K562 (cell line): ENCODE data around the gene CD93. TPM values are rescaled to one million over a fixed set of nuclear protein-coding genes. Genes with fewer than 3 reads are reported as not detected.
A peak's percentile ranks its signal among the peaks of the same experiment; 100 is the strongest.

ENCODE experiments used
- ATAC-seq: fragments of 200-7000 bp; cut with Tn5 transposase; 3 replicates; pipeline ENCODE4 v1.9.1; 2020; ENCODE audit warnings: moderate library complexity
- BruUV-seq: library from RNA; stranded (reverse); fragments of 400-500 nt; replicated peaks from 2 replicates; lab custom pipeline; 2021; lab: Mats Ljungman, UMichigan
- CTCF ChIA-PET: fragments of 300-600 bp; formaldehyde crosslinking; extraction: SDS; loops from one replicate; lab custom pipeline; 2021; ENCODE audit warnings: low intra/inter-chr PET ratio; lab: Yijun Ruan, JAX
- POLR2A ChIA-PET: fragments of 300-600, 350-650 bp; sonication (Branson Sonifier 250); formaldehyde crosslinking; extraction: SDS; loops from one replicate; lab custom pipeline; 2021; ENCODE audit warnings: antibody characterized with exemption, inconsistent platforms; lab: Yijun Ruan, JAX
- DNase-seq, 4 experiments: peaks; one replicate each; pipeline versions ENCODE4 v3.0.0 to v3.0.0-alpha.2; 2011 to 2018; ENCODE audit warnings: low spot score in 3 of 4, mixed read lengths in 3 of 4; ENCODE audit errors: extremely low read depth in 1 of 4
- FAIRE-seq: peaks from 2 replicates; lab custom pipeline; 2011; peaks lifted over from hg19 to GRCh38; lab: Jason Lieb, UNC
- H2AFZ ChIP-seq: 2 replicates; pipeline ENCODE4 v1.6.0; 2011; ENCODE audit warnings: low read depth, low read length, control low read depth, inconsistent platforms
- H3K27ac ChIP-seq: fragments of 200-600 bp; 3 replicates; pipeline ENCODE4 v1.8.0; 2011; ENCODE audit warnings: low read depth, mild to moderate bottlenecking, control low read depth, inconsistent platforms, low read length, moderate library complexity, mixed read lengths; ENCODE audit errors: extremely low read depth
- H3K27me3 ChIP-seq, 2 experiments: fragments of 300-600 bp in 1 of 2; 2 replicates in 1 of 2; 3 replicates in 1 of 2; pipeline versions ENCODE4 v1.6.0 to v1.8.0; 2011; ENCODE audit warnings: inconsistent platforms in 2 of 2, low read length in 2 of 2, mild to moderate bottlenecking in 1 of 2, mixed read lengths in 1 of 2, moderate library complexity in 1 of 2; ENCODE audit not compliant: control insufficient read depth in 2 of 2, insufficient read depth in 2 of 2
- H3K36me3 ChIP-seq: fragments of 300-600 bp; 3 replicates; pipeline ENCODE4 v1.8.0; 2011; ENCODE audit warnings: mild to moderate bottlenecking, low read length, inconsistent platforms; ENCODE audit not compliant: control insufficient read depth, insufficient read depth
- H3K4me1 ChIP-seq, 2 experiments: fragments of 200-600 bp in 1 of 2; replicated peaks in 1 of 2; 2 replicates in 1 of 2; 3 replicates in 1 of 2; pipeline versions ENCODE4 v1.5.1 to v1.8.0; 2011; ENCODE audit warnings: inconsistent platforms in 2 of 2, low read length in 2 of 2, mild to moderate bottlenecking in 1 of 2, mixed read lengths in 1 of 2, moderate library complexity in 1 of 2; ENCODE audit not compliant: control insufficient read depth in 2 of 2, insufficient read depth in 2 of 2
- H3K4me2 ChIP-seq: 2 replicates; pipeline ENCODE4 v1.6.1; 2011; ENCODE audit warnings: low read length, control low read depth, inconsistent platforms, mixed read lengths; ENCODE audit not compliant: insufficient read depth
- H3K4me3 ChIP-seq: fragments of 200-600 bp; sonication (generic), shearing (Covaris generic); 2 replicates; pipeline ENCODE4 v1.5.1; 2016; ENCODE audit warnings: control low read depth, inconsistent platforms
- H3K79me2 ChIP-seq: fragments of 200-600 bp; 3 replicates; pipeline ENCODE4 v1.8.0; 2011; ENCODE audit warnings: low read length, inconsistent platforms; ENCODE audit not compliant: control insufficient read depth, insufficient read depth
- H3K9ac ChIP-seq, 2 experiments: 2 replicates each; pipeline versions ENCODE4 v1.6.0 to v1.6.1; 2011; ENCODE audit warnings: low read depth in 2 of 2, low read length in 2 of 2, control low read depth in 1 of 2, inconsistent platforms in 1 of 2, mild to moderate bottlenecking in 1 of 2, mixed read lengths in 1 of 2; ENCODE audit not compliant: insufficient read depth in 1 of 2
- H3K9me1 ChIP-seq: one replicate; pipeline ENCODE4 v1.6.0; 2011; ENCODE audit warnings: inconsistent platforms, mild to moderate bottlenecking, low read length, moderate library complexity; ENCODE audit not compliant: control insufficient read depth, insufficient read depth
- H3K9me3 ChIP-seq: replicated peaks from 2 replicates; pipeline ENCODE4 v1.5.1; 2011; ENCODE audit warnings: low read depth, low read length, inconsistent platforms; ENCODE audit not compliant: control insufficient read depth, insufficient read depth
- H4K20me1 ChIP-seq: replicated peaks from 2 replicates; pipeline ENCODE4 v1.6.1; 2011; ENCODE audit warnings: low read length, inconsistent platforms, mixed read lengths; ENCODE audit not compliant: control insufficient read depth, insufficient read depth
- BACH1 ChIP-seq: fragments of 200-800 bp; sonication (Bioruptor generic); IDR thresholded peaks from 2 replicates; pipeline ENCODE4 v1.6.1; 2016; ENCODE audit warnings: missing genetic modification characterization, missing compliant biosample characterization
- GMEB1 ChIP-seq: fragments of 250-450 bp; sonication (Bioruptor Pico); IDR thresholded peaks from 2 replicates; pipeline ENCODE4 v1.4.0; 2020; ENCODE audit warnings: mild to moderate bottlenecking
- HES1 ChIP-seq: fragments of 450-650 bp; IDR thresholded peaks from 2 replicates; pipeline ENCODE4 v1.6.1; 2016; ENCODE audit warnings: low read depth, mild to moderate bottlenecking, moderate library complexity
- POLR3A ChIP-seq: IDR thresholded peaks from 2 replicates; pipeline ENCODE4 v1.6.1; 2011; ENCODE audit warnings: borderline replicate concordance, mild to moderate bottlenecking, moderate library complexity; ENCODE audit not compliant: insufficient read length, insufficient read depth; ENCODE audit errors: extremely low read depth
- RBM15 ChIP-seq: fragments of 200-400 bp; formaldehyde crosslinking; IDR thresholded peaks from 2 replicates; pipeline ENCODE4 v1.6.1; 2018; ENCODE audit warnings: mild to moderate bottlenecking, low read length, moderate library complexity; ENCODE audit not compliant: insufficient read depth
- RREB1 ChIP-seq: fragments of 250-450 bp; sonication (Bioruptor Pico); IDR thresholded peaks from 2 replicates; pipeline ENCODE4 v1.4.0; 2020
- SREBF2 ChIP-seq: sonication (generic); formaldehyde crosslinking; IDR thresholded peaks from 2 replicates; pipeline ENCODE4 v1.4.0; 2020; ENCODE audit warnings: mild to moderate bottlenecking, missing genetic modification reagents
- TAF1 ChIP-seq: IDR thresholded peaks from 2 replicates; pipeline ENCODE4 v1.6.1; 2011; ENCODE audit warnings: mild to moderate bottlenecking, low read length, moderate library complexity; ENCODE audit not compliant: insufficient read depth, control insufficient read depth, severe bottlenecking; ENCODE audit errors: extremely low read depth
- ZNF224 ChIP-seq: sonication (generic); formaldehyde crosslinking; IDR thresholded peaks from 2 replicates; pipeline ENCODE4 v1.8.0; 2022; ENCODE audit warnings: mild to moderate bottlenecking, missing genetic modification reagents
- WGBS: fragments of 100-300 bp; shearing (Covaris generic); methylation state at CpG from one replicate; pipeline ENCODE4 v1.1.6; 2016; ENCODE audit warnings: low coverage, mixed read lengths; ENCODE audit not compliant: insufficient coverage; ENCODE audit errors: missing lambda C conversion rate; 5-methylcytosine and 5-hydroxymethylcytosine counted together
- in situ Hi-C: fragments of 300-500 bp; cut with MboI; formaldehyde crosslinking; loops from 4 replicates; pipeline ENCODE4 v1.15.0; 2018; ENCODE audit warnings: inconsistent platforms, mixed read lengths
- intact Hi-C: fragments of 100-400 bp; cut with micrococcal nuclease; formaldehyde crosslinking; loops from 2 replicates; pipeline ENCODE4 v1.14.2; 2022
- polyA plus RNA-seq, 8 experiments: library from polyadenylated mRNA; depleted of rRNA in 4 of 8; stranded (reverse) in 5 of 8; unstranded in 3 of 8; fragments of >200 nt; fragmentation: Nextera tagmentation in 2 of 8; fragmentation: Illumina TruSeq in 1 of 8; extraction: Ambion mirVana in 2 of 8; extraction: Trizol in 1 of 8; gene quantifications; 2 replicates each; pipeline versions ENCODE4 v1.2.1 to v1.2.3, GENCODE V29; 2011 to 2014; ENCODE audit warnings: inconsistent platforms in 1 of 8, missing spikeins in 1 of 8
- total RNA-seq, 7 experiments: library from RNA; depleted of rRNA in 6 of 7; stranded (reverse); fragments of >200 nt in 6 of 7; fragmentation: Illumina TruSeq in 2 of 7; extraction: Trizol in 2 of 7; gene quantifications; 2 replicates each; pipeline versions ENCODE4 v1.2.1 to v1.2.3, GENCODE V29; 2011 to 2021; ENCODE audit warnings: low replicate concordance in 1 of 7

Gene CD93
- total and polyA plus RNA-seq, 9 of the 15 experiments (the other 6 are each of a cell fraction or from before 2014, with no cell fraction given) = 0.03 to 0.20 (median 0.05) TPM

GRCh38 chr20:23122796-23123655, 36.9 kb upstream of the CD93 start (continued):
- no peak for TF ChIP-seq SREBF2 (CRISPR knock-in tag)
- TF ChIP-seq POLR3A = no peak
- TF ChIP-seq HES1 = no peak
- TF ChIP-seq GMEB1 = no peak
- no peak for TF ChIP-seq BACH1 (tag)
- TF ChIP-seq ZNF224 (CRISPR knock-in tag) = no peak
- no peak for TF ChIP-seq RBM15

- CTCF ChIA-PET = no interaction called here
- TF ChIP-seq TAF1 (no peak), RREB1 (CRISPR knock-in tag) (no peak)
Measured at GRCh38 chr20:23122321-23122720, 36.2 kb upstream of the CD93 start.

More at GRCh38 chr20:23122321-23122720, 36.2 kb upstream of the CD93 start:
- in situ Hi-C loops = no loop called here
- no peak for DNase-seq
- no peaks in the 10 kb centered on the region for H3K36me3 ChIP-seq
- H4K20me1 ChIP-seq = no peaks in the 10 kb centered on the region
- H3K27ac ChIP-seq = no peak overlapping the region
- no peak for FAIRE-seq
- no peak overlapping the region for H3K4me2 ChIP-seq
- ATAC-seq = no peak
- POLR2A ChIA-PET = no interaction called here
- H3K9ac ChIP-seq = peak overlapping the region in 1 of 2 experiments; percentile 79; a peak in 2 of 4 replicates
- peaks cover 28 to 60% of the 10 kb centered on the region in 2 experiments for H3K4me1 ChIP-seq
- no peaks in the 10 kb centered on the region for H3K9me1 ChIP-seq
- intact Hi-C loops = no loop called here
- no peaks in the 10 kb centered on the region for H3K79me2 ChIP-seq
- BruUV-seq = no TSS peak
- WGBS = 76% methylated on average over 5 of the region's 9 CpGs
- H3K9me3 ChIP-seq = no peaks in the 10 kb centered on the region
- no peak overlapping the region for H3K4me3 ChIP-seq
- no peak overlapping the region for H2AFZ ChIP-seq
- no peaks in the 10 kb centered on the region for H3K27me3 ChIP-seq
